Measurements from ENCODE around the gene ITGA4. TPM values are rescaled to one million over a fixed set of nuclear protein-coding genes. Genes with fewer than 3 reads are reported as not detected.

Gene ITGA4
- total RNA-seq, 1 donor from 2014 or later: 20.0 TPM

GRCh38 chr2:181499231-181499630, 42.0 kb downstream of the ITGA4 start:
- Histone ChIP-seq H3K9me3 (ENCODE audit: insufficient read depth, low read depth, low read length) (no peaks in the 10 kb centered on the region), H3K4me2 (ENCODE audit: low read length) (no peak overlapping the region), H3K4me1 (ENCODE audit: insufficient read depth, low read length) (no peaks in the 10 kb centered on the region), H3K4me3 (ENCODE audit: insufficient read depth, low read depth, low read length) (no peak overlapping the region), H3K27me3 (ENCODE audit: insufficient read depth, low read length) (no peaks in the 10 kb centered on the region), H3K9ac (ENCODE audit: low read length) (no peak overlapping the region), H4K20me1 (ENCODE audit: insufficient read depth, low read length) (no peaks in the 10 kb centered on the region), H3K36me3 (ENCODE audit: insufficient read depth, low read length) (peaks cover 7% of the 10 kb centered on the region), H3K27ac (ENCODE audit: low read depth, low read length) (no peak overlapping the region), H2AFZ (ENCODE audit: low read depth, low read length) (no peak overlapping the region), H3K79me2 (ENCODE audit: insufficient read depth, low read length) (no peaks in the 10 kb centered on the region)
- Mint-ChIP-seq H3K4me3 (ENCODE audit: unreplicated experiment) (no peak overlapping the region), H3K4me1 (ENCODE audit: low read depth, unreplicated experiment) (no peaks in the 10 kb centered on the region), H3K36me3 (ENCODE audit: low read depth, unreplicated experiment) (peaks cover 8% of the 10 kb centered on the region), H3K9me3 (ENCODE audit: unreplicated experiment) (no peaks in the 10 kb centered on the region), H3K27ac (ENCODE audit: unreplicated experiment) (no peak overlapping the region), H3K27me3 (ENCODE audit: low read depth, unreplicated experiment) (no peaks in the 10 kb centered on the region)
- FAIRE-seq (peak; percentile 49), DNase-seq (ENCODE audit: low read depth) (no peak)
- TF ChIP-seq CTCF (IDR thresholded peaks at IDR 0.05; ENCODE audit: insufficient read depth, low read depth, low read length) (no peak), EZH2 (IDR thresholded peaks at IDR 0.05; ENCODE audit: insufficient read depth, low read length) (no peak)

GRCh38 chr2:181500201-181500600, 43.0 kb downstream of the ITGA4 start:
- Histone ChIP-seq H2AFZ (ENCODE audit: low read depth, low read length) (no peak overlapping the region), H3K4me1 (ENCODE audit: insufficient read depth, low read length) (no peaks in the 10 kb centered on the region), H4K20me1 (ENCODE audit: insufficient read depth, low read length) (no peaks in the 10 kb centered on the region), H3K27ac (ENCODE audit: low read depth, low read length) (no peak overlapping the region), H3K36me3 (ENCODE audit: insufficient read depth, low read length) (peaks cover 7% of the 10 kb centered on the region), H3K4me3 (ENCODE audit: insufficient read depth, low read depth, low read length) (no peak overlapping the region), H3K79me2 (ENCODE audit: insufficient read depth, low read length) (no peaks in the 10 kb centered on the region), H3K9me3 (ENCODE audit: insufficient read depth, low read depth, low read length) (no peaks in the 10 kb centered on the region), H3K4me2 (ENCODE audit: low read length) (no peak overlapping the region), H3K27me3 (ENCODE audit: insufficient read depth, low read length) (no peaks in the 10 kb centered on the region), H3K9ac (ENCODE audit: low read length) (no peak overlapping the region)
- no peak for TF ChIP-seq EZH2 (IDR thresholded peaks at IDR 0.05; ENCODE audit: insufficient read depth, low read length)
- TF ChIP-seq CTCF (IDR thresholded peaks at IDR 0.05; ENCODE audit: insufficient read depth, low read depth, low read length): no peak
- Mint-ChIP-seq H3K27me3 (ENCODE audit: low read depth, unreplicated experiment) (no peaks in the 10 kb centered on the region), H3K9me3 (ENCODE audit: unreplicated experiment) (no peaks in the 10 kb centered on the region), H3K4me1 (ENCODE audit: low read depth, unreplicated experiment) (no peaks in the 10 kb centered on the region), H3K36me3 (ENCODE audit: low read depth, unreplicated experiment) (peaks cover 8% of the 10 kb centered on the region), H3K4me3 (ENCODE audit: unreplicated experiment) (no peak overlapping the region), H3K27ac (ENCODE audit: unreplicated experiment) (no peak overlapping the region)
- DNase-seq (ENCODE audit: low read depth) (no peak), FAIRE-seq (no peak)

- no peaks in the 10 kb centered on the region for H3K79me2 ChIP-seq (ENCODE audit: insufficient read depth, low read length)
- H3K36me3 Mint-ChIP-seq (ENCODE audit: low read depth, unreplicated experiment): peaks cover 2% of the 10 kb centered on the region
- no peaks in the 10 kb centered on the region for H4K20me1 ChIP-seq (ENCODE audit: insufficient read depth, low read length)
- no peak overlapping the region for H3K27ac ChIP-seq (ENCODE audit: low read depth, low read length)
- H3K4me1 Mint-ChIP-seq (ENCODE audit: low read depth, unreplicated experiment): peaks cover 3% of the 10 kb centered on the region
- H3K27me3 Mint-ChIP-seq (ENCODE audit: low read depth, unreplicated experiment): no peaks in the 10 kb centered on the region
- no peak overlapping the region for H3K9ac ChIP-seq (ENCODE audit: low read length)
- no peak overlapping the region for H3K4me2 ChIP-seq (ENCODE audit: low read length)
- H3K27me3 ChIP-seq (ENCODE audit: insufficient read depth, low read length): no peaks in the 10 kb centered on the region
- no peaks in the 10 kb centered on the region for H3K9me3 Mint-ChIP-seq (ENCODE audit: unreplicated experiment)
- H3K4me3 Mint-ChIP-seq (ENCODE audit: unreplicated experiment): no peak overlapping the region
- H2AFZ ChIP-seq (ENCODE audit: low read depth, low read length): no peak overlapping the region
- no peaks in the 10 kb centered on the region for H3K4me1 ChIP-seq (ENCODE audit: insufficient read depth, low read length)
- FAIRE-seq (no peak), DNase-seq (ENCODE audit: low read depth) (no peak)
- no peak overlapping the region for H3K4me3 ChIP-seq (ENCODE audit: insufficient read depth, low read depth, low read length)
- no peaks in the 10 kb centered on the region for H3K9me3 ChIP-seq (ENCODE audit: insufficient read depth, low read depth, low read length)
- no peaks in the 10 kb centered on the region for H3K36me3 ChIP-seq (ENCODE audit: insufficient read depth, low read length)
- H3K27ac Mint-ChIP-seq (ENCODE audit: unreplicated experiment): no peak overlapping the region
- no peak for TF ChIP-seq CTCF (IDR thresholded peaks at IDR 0.05; ENCODE audit: insufficient read depth, low read depth, low read length)
- TF ChIP-seq EZH2 (IDR thresholded peaks at IDR 0.05; ENCODE audit: insufficient read depth, low read length): no peak
Observed at GRCh38 chr2:181515719-181516118, 58.5 kb downstream of the ITGA4 start.
